Measurements from ENCODE around the gene SMPD2.
A peak's percentile ranks its signal among the peaks of the same experiment; 100 is the strongest.

The SMPD2 gene

GRCh38 chr6:109482905-109483734 is 42.6 kb downstream of the SMPD2 start, which contains the start of gene ZBTB24:
ZBTB24 (minus strand) TSS chr6:109483219; CDS start chr6:109482026, 1,193 bp downstream.
- peak within 1 kb of the TSS; percentile 75 for H3K4me3 ChIP-seq (replicated peaks; ENCODE audit: low read depth, low read length)
- no peak for DNase-seq (ENCODE audit: extremely low read depth, low read depth)
- no peak for TF ChIP-seq CTCF (IDR thresholded peaks at IDR 0.05; ENCODE audit: low read depth, low read length, missing control alignments)

- no peak for DNase-seq (ENCODE audit: extremely low read depth, low read depth)
- no peak for TF ChIP-seq CTCF (IDR thresholded peaks at IDR 0.05; ENCODE audit: low read depth, low read length, missing control alignments)
Observed at GRCh38 chr6:109483735-109484057, 43.2 kb downstream of the SMPD2 start.

GRCh38 chr6:109484122-109484521 is 43.6 kb downstream of the SMPD2 start:
- DNase-seq (ENCODE audit: extremely low read depth, low read depth) = no peak
- H3K4me3 ChIP-seq (replicated peaks; ENCODE audit: low read depth, low read length) = no peak overlapping the region; the same call in 1 of the 2 replicates
- TF ChIP-seq CTCF (IDR thresholded peaks at IDR 0.05; ENCODE audit: low read depth, low read length, missing control alignments) = no peak

More at GRCh38 chr6:109483735-109484057, 43.2 kb downstream of the SMPD2 start:
- peak overlapping the region; percentile 37 for H3K4me3 ChIP-seq (replicated peaks; ENCODE audit: low read depth, low read length)

- TF ChIP-seq CTCF (IDR thresholded peaks at IDR 0.05; ENCODE audit: low read depth, low read length, missing control alignments) = no peak
- DNase-seq (ENCODE audit: extremely low read depth, low read depth) = no peak
Observed at GRCh38 chr6:109485266-109485935, 44.9 kb downstream of the SMPD2 start.

GRCh38 chr6:109486068-109486467 is 45.5 kb downstream of the SMPD2 start:
- TF ChIP-seq CTCF (IDR thresholded peaks at IDR 0.05; ENCODE audit: low read depth, low read length, missing control alignments) = no peak

More at GRCh38 chr6:109485266-109485935, 44.9 kb downstream of the SMPD2 start:
- H3K4me3 ChIP-seq (replicated peaks; ENCODE audit: low read depth, low read length) = no peak overlapping the region

GRCh38 chr6:109488001-109488400 is 47.5 kb downstream of the SMPD2 start:
- TF ChIP-seq CTCF (IDR thresholded peaks at IDR 0.05; ENCODE audit: low read depth, low read length, missing control alignments) = no peak
- DNase-seq (ENCODE audit: extremely low read depth, low read depth) = no peak
- no peak overlapping the region for H3K4me3 ChIP-seq (replicated peaks; ENCODE audit: low read depth, low read length)

More at GRCh38 chr6:109486068-109486467, 45.5 kb downstream of the SMPD2 start:
- no peak overlapping the region for H3K4me3 ChIP-seq (replicated peaks; ENCODE audit: low read depth, low read length)
- DNase-seq (ENCODE audit: extremely low read depth, low read depth) = no peak

Data from HFF-Myc (cell line).